ENCODE data around the gene RELB.

Gene RELB

GRCh38 chr19:44958090-44958489 is 43.2 kb upstream of the RELB start:
- no peak for TF ChIP-seq CTCF (IDR thresholded peaks at IDR 0.05; ENCODE audit: low read depth, low read length)
- Histone ChIP-seq H3K36me3 (peaks cover 33% of the 10 kb centered on the region), H3K9me3 (ENCODE audit: severe bottlenecking) (no peaks in the 10 kb centered on the region), H3K27me3 (ENCODE audit: insufficient read depth, low read depth, severe bottlenecking) (no peaks in the 10 kb centered on the region), H3K4me3 (ENCODE audit: low read depth, low read length) (no peak overlapping the region), H3K27ac (no peak overlapping the region)
- no peak for DNase-seq

- Histone ChIP-seq H3K36me3 (peaks cover 40% of the 10 kb centered on the region), H3K9me3 (ENCODE audit: severe bottlenecking) (no peaks in the 10 kb centered on the region), H3K4me3 (ENCODE audit: low read depth, low read length) (no peak overlapping the region), H3K27me3 (ENCODE audit: insufficient read depth, low read depth, severe bottlenecking) (no peaks in the 10 kb centered on the region), H3K27ac (no peak overlapping the region)
- no peak for TF ChIP-seq CTCF (IDR thresholded peaks at IDR 0.05; ENCODE audit: low read depth, low read length)
- no peak for DNase-seq
These were observed 41.6 kb upstream of the RELB start for GRCh38 chr19:44959691-44960090.

GRCh38 chr19:44960906-44961728 is 40.1 kb upstream of the RELB start:
- Histone ChIP-seq H3K27me3 (ENCODE audit: insufficient read depth, low read depth, severe bottlenecking) (no peaks in the 10 kb centered on the region), H3K9me3 (ENCODE audit: severe bottlenecking) (no peaks in the 10 kb centered on the region), H3K36me3 (peaks cover 51% of the 10 kb centered on the region), H3K4me3 (ENCODE audit: low read depth, low read length) (no peak overlapping the region), H3K27ac (no peak overlapping the region)
- no peak for TF ChIP-seq CTCF (IDR thresholded peaks at IDR 0.05; ENCODE audit: low read depth, low read length)
- no peak for DNase-seq

DNA sequence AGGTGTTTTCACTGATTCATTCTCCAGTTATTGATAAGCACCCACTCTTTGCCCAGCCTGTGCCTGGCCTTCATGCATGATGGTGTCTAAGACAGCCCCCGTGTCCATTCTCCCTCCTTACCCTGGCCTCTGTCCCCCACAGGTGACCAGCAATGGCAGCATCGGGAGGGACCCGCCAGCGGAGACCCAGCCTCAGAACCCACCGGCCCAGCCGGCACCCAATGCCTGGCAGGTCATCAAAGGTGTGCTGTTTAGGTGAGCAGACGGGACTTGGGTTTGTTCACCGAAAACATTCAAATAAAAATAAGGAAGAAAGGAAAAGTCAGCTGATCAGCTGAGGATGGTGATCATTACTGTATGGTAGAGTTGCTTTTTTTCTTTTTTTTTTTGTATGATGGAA is 39.4 kb upstream of the RELB start:
- H3K27ac ChIP-seq: no peak overlapping the region
- TF ChIP-seq CTCF (IDR thresholded peaks at IDR 0.05; ENCODE audit: low read depth, low read length): no peak
- no peaks in the 10 kb centered on the region for H3K27me3 ChIP-seq (ENCODE audit: insufficient read depth, low read depth, severe bottlenecking)
- H3K9me3 ChIP-seq (ENCODE audit: severe bottlenecking): no peaks in the 10 kb centered on the region
- H3K36me3 ChIP-seq: peaks cover 51% of the 10 kb centered on the region
- no peak for DNase-seq
- H3K4me3 ChIP-seq (ENCODE audit: low read depth, low read length): no peak overlapping the region

DNA sequence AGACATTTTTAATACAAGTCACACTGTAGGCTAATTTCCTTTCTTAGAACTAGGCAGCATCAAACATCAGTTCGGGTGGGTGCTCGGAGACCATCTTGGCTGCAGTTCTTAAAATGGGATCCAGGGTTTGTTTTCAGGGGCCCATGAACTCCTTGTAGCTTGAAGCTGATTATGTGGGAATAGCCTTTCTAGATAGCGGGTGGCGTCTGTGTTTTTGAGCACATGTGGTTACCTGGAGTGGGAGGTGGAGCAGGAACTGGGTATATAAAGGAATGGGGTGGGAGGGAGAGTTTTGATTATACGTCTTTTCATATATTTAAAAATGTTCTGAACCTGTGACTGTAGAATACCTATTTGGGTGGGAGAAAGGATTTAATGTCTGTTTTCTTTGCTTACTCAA is 33.1 kb upstream of the RELB start:
- Histone ChIP-seq H3K36me3 (peaks cover 22% of the 10 kb centered on the region), H3K27me3 (ENCODE audit: insufficient read depth, low read depth, severe bottlenecking) (no peaks in the 10 kb centered on the region), H3K9me3 (ENCODE audit: severe bottlenecking) (no peaks in the 10 kb centered on the region), H3K4me3 (ENCODE audit: low read depth, low read length) (no peak overlapping the region), H3K27ac (no peak overlapping the region)
- no peak for DNase-seq
- TF ChIP-seq CTCF (IDR thresholded peaks at IDR 0.05; ENCODE audit: low read depth, low read length): no peak

DNA sequence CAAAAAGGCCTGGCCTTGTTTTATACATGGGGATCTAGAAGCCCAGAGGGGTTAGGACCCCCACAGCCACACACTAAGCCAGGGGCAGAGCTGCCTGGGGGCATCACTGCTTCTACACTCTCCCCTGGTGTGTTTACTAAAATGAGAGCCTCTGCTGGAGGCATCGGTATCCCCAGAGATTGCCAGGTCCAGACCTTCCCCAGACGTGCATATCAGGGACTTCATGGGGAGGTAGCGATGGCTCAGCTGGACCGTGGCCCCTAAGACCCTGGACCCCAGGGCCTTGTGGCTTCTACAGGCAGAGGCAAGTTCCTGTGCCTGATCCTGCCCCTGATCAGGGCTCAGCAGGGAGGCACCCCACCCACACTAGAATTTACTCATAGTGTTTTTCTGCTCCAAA is 32.6 kb upstream of the RELB start:
- Histone ChIP-seq H3K27me3 (ENCODE audit: insufficient read depth, low read depth, severe bottlenecking) (no peaks in the 10 kb centered on the region), H3K36me3 (peaks cover 22% of the 10 kb centered on the region), H3K9me3 (ENCODE audit: severe bottlenecking) (no peaks in the 10 kb centered on the region), H3K4me3 (ENCODE audit: low read depth, low read length) (no peak overlapping the region), H3K27ac (no peak overlapping the region)
- TF ChIP-seq CTCF (IDR thresholded peaks at IDR 0.05; ENCODE audit: low read depth, low read length): no peak
- DNase-seq: no peak
